ENCODE measurements around the gene ASCL2. TPM values are rescaled to one million over a fixed set of nuclear protein-coding genes. Genes with fewer than 3 reads are reported as not detected.
"Not testable (repeated sequence)": the region's sequence is repeated elsewhere in the genome, so short reads cannot be mapped to it uniquely, and the experiment has no call there.

Gene ASCL2
- total RNA-seq, 1 donor from 2014 or later: under 0.01 TPM

DNA sequence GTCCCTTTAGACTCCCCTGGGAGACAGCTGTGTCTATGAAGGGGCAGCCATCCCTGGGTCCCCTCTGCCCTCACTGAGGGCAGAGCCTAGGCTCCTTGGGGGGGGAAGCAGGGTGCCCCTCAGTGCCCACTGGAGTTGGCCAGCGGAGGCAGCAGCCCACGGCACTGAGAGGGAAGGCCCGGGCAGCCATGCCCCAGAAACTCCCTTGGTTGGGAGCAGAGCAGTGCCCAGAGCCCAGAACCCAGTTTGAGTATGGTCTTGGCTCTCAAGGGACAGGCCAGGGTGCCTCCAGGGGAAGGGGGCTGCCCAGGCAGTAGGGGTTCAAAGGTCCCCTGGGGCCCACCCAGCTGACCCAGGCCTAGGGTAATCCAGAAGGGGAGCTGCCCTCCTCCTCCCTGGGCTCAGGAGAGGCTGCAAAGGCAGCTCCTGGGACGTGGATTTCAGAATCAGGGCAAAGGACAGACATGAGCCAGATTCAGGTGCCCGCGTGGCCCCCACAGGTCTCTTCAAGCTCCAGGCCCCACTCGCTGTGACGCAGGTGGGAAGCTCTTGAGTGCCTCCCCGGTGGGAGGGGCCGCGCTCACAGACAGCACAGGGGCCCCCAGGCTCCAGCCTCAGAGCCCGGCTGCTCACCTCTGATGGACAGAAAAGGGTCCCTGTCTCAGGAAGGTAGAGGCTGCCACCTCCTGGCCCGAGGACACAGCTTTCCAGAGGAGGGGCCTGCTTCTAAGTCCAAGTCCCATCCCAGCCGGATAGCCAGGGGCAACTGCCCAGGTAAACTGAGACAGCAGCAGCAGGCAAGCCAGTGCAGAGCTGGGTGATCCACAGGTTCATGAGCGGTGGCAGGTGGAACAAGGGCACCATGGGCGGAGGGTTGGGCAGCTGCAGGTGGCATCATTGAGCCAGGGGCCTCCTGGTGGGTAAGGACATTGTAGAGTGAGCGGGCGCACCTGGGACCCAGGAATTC, 28.7 kb upstream of the ASCL2 start:
- DNase-seq (ENCODE audit: low read depth in 2 of 2): peak in 1 of 2 donors; percentile 36

DNA sequence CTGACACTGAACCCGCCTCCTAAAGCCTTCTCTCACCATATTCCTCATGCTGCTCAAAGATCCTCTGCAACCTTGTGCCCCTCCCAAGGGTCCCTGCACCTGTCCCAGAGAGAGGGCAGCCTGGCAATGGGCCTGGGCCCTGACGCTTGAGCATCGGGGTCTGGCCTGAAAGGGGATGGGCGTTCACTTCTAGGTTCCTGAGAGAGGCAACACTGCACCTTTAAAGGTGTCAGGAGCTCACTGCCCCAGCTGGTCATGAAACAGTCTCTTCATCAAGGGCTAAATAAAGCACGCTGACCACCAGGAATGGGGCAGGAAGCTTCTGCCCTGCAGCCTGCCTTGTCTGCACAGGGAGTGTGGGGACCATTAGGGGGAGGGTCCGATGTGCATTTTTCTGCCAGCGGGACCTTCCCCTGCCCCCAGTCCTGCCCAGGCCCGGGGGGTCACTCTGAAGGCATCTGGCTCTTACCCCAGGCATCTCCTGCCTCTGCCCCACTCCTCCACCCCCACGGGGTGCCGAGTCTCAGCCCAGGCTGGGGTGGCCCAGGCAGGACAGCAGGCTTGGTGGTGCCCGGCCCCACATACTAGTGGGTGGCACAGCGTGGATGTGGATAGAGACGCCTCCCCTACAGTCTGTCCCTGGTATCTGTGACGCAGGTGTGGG, 27.9 kb upstream of the ASCL2 start:
- DNase-seq (ENCODE audit: low read depth in 2 of 2): no peak

- no peak for DNase-seq (ENCODE audit: low read depth in 2 of 2)
Measured at GRCh38 chr11:2297623-2298030, 27.2 kb upstream of the ASCL2 start.

DNA sequence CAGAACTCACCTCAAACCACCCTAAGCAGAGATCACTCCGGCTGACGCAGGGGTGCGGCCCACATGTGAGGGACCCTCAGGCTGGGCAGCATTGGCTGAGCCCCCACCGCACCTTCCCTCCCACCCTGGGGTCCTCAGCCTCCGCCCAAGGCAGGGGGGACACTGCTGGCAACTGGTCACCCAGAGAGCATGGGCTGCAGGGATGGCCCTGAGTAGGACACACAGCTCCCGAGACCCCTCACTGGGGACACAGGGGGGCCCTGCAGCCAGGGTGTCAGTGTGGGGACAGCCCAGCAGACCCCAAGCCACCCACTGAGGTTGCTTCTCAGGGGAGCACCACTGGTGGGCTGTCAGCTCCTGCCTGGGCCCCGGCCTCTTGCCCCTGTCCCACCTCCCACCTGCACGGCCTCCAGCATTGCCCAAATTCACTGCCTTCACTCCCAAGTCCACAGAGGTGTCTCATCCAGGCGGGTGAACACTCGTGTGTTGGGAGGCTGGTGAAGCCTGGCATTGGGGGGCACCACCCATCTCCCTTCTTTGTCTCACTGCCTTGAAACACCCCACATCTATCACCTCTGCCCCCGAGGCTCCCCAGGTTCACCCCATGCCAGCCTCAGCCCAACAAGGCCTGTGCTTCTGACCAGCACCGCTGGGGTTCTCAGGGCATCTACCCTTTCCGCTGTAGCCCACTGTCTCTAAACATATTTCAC, 26.7 kb upstream of the ASCL2 start:
- DNase-seq (ENCODE audit: low read depth in 2 of 2): no peak

DNA sequence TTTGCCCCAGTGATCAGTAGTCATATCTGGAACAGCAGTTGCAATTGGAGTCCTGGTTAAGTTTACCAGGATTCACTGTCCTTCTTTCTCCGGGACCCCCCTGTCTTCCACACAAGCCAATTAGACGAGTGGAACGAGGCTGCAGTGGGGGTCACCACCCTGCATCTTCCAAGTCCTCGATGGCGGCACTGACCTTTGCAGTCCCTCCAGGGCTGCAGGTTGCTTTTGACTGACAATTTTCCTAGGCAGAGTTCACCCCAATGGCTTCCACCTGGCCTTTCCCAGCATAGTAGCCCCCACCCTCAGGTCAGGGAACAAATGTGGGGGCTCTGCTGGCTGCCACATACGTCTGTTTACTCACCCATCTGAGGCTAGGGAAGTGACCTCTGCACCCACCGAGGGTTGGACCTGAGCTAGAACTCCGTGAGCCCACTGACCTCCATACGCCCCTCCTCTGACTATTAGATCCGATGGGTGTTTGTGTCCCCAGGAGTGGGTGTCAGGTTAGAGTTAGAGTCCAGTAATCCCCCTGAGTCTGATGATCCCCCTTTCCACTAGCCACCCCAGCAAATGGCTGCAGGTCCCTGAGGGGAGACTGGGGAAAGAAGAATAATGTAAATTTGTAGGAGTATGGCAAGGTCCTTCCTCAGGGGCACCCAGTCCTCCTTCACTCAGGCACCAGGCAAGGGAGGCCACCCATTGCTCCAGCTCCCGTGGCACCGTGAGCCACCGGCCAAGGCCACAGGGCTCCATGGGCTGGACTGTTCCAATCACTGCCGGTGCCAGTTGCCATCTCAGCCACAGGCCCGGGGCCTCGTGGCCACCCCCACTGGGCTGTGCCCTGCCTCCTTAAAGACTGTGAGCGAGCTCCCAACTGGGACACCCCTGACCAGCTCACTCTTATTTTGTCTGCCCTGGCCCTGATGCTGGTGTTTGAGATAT, 25.9 kb upstream of the ASCL2 start:
- no peak for DNase-seq (ENCODE audit: low read depth in 2 of 2)

GRCh38 chr11:2294926-2295290, 24.5 kb upstream of the ASCL2 start:
- DNase-seq (ENCODE audit: low read depth in 2 of 2): no peak

DNA sequence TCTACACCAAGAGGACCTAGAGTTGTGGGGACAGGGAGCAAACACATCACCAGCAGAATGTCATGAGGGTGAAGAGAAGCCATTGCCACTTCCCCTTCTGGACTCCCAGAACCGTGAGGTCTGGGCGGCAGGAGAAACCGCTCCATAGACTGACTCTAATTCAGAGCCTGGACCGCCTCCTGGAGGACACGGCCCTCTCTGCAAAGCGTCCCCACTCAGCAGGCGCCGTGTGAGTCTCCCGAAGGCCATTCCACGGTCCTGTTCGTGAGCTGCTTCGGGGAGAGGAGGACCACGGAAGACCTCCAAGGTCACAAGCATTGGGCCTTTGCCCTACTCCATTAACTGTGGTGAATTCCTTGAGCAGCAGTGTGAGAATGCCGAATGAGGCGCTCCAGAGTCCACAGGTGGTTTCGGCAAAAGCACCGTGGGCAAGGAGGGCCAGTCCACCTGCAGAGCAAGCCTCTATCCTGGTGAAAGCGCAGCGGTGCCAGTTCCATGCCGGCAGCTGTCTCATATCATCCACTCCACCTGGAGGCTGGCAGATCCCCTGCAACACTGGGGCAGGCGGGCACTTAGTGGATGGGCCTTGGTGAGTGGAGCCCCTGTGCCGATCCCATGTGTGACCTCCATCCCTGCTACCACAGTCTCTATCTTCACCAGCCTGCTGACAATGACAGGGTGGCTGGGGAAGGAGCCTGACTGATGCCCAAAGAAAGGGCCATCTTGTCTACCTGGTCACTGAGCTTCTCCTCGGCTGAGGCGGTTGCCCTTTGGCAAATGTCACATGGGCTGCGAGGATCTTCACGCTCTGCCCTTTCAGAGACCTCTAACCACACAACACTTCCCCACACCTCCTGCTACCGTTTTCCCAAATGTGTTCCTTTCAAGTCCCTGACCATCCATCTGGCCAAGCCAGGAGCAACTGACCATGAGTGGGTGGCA, 23.9 kb upstream of the ASCL2 start:
- DNase-seq (ENCODE audit: low read depth in 2 of 2): no peak

- DNase-seq (ENCODE audit: low read depth in 2 of 2): no peak
Measured at GRCh38 chr11:2293531-2293971, 23.2 kb upstream of the ASCL2 start.

- no peak for DNase-seq (ENCODE audit: low read depth in 2 of 2)
Measured at GRCh38 chr11:2290351-2290841, 20.0 kb upstream of the ASCL2 start.

GRCh38 chr11:2289859-2290258, 19.5 kb upstream of the ASCL2 start:
- DNase-seq (ENCODE audit: low read depth in 2 of 2): no peak

- no peak for DNase-seq (ENCODE audit: low read depth in 2 of 2)
Measured at GRCh38 chr11:2289350-2289749, 19.0 kb upstream of the ASCL2 start.

- DNase-seq (ENCODE audit: low read depth in 2 of 2): no peak
Measured at GRCh38 chr11:2287091-2287490, 16.7 kb upstream of the ASCL2 start.

DNA sequence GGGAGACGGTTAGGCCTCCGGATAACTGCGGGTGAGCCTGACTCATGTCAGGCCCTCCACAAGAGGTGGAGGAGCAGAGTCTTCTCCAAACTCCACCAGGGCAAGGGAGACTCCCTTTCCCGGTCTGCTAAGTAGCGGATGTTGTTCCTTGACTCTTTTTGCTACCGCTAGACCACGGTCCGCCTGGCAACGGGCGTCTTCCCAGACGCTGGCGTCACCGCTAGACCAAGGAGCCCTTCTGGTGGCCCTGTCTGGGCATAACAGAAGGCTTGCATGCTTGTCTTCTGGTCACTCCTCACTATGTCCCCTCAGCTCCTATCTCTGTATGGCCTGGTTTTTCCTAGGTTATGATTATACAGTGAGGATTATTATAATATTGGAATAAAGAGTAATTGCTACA, 16.0 kb upstream of the ASCL2 start:
- not testable (repeated sequence) for DNase-seq (ENCODE audit: low read depth in 2 of 2)

DNA sequence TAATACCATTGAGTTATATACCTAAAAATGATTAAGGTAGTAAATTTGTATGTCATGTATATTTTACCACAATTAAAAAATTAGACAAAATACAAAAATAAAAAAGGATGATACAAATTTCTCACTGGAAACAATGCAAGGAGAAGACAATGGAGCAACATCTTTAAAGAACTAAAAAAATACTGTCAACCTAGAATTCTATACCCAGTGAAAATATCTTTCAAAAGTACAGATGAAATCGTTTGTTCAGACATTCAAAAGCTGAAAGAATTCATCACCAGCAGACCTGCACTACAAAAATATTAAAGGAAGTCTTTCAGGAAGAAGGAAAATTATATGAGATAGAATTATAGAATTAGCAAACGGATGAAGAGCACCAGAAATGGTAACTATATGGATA, 9.8 kb upstream of the ASCL2 start:
- no peak for DNase-seq (ENCODE audit: low read depth in 2 of 2)

DNA sequence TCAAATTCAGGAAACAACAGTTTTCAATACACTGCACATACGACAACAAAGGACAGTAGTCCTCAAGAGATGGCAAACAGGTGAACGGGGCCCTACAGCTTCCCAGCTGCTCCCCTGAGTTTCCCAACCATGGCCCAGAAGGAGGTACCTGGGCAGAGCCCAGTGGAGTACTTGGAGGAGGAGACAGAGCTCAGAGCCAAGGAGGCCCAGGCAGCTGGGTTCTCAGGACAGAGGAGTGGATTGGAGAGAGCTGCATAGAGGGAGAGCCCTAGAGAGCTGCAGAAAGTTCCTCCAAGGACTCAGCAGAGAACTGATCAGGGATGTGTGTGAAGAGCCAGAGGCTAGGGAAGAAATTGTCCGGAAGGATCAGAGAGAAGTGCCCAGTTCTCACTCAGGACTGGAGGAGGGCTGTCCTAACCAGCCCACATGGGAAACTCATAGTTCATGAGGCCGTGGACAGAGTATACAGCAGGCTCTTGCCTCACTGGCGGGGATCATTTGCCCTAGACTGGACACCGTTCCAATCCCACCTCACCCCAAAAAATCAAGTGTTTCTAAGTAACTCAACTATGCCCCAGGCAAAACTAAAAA, 7.6 kb upstream of the ASCL2 start:
- DNase-seq (ENCODE audit: low read depth in 2 of 2): no peak

- DNase-seq (ENCODE audit: low read depth in 2 of 2): no peak
Measured at GRCh38 chr11:2277008-2277346, 6.6 kb upstream of the ASCL2 start.

DNA sequence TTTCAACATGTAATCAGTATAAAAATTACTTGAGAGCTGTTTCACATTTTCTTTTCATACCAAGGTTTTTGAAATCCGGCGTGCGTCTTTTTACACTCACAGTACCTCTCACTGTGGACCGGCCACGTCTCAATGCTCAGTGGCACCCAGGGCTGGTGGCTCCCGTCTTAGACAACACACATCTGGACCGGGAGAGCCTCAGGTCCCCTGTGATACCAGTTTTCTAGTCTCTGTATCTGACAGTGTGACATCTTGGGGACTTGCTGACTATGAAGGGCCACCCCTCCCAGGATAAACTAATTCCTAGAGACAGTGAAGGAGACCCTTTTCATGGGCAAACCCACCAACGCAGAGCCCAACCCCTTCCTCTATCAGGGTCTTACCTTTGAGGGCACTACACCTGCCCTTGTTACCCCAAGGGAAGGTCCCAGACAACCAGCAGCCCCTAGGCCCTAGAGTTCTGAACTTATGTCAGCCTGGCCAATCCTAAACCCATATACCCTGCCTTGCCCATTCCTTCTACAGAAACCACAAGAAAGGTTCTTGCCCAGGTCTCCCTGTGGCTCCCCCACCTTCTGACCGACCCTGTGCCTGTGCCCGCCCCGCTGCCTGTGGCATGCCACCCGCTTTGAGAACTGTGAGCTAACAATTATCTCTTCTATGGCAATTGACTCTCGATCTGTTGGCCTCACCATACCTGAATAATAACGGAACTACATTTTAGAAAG, 6.1 kb upstream of the ASCL2 start:
- no peak for DNase-seq (ENCODE audit: low read depth in 2 of 2)

DNA sequence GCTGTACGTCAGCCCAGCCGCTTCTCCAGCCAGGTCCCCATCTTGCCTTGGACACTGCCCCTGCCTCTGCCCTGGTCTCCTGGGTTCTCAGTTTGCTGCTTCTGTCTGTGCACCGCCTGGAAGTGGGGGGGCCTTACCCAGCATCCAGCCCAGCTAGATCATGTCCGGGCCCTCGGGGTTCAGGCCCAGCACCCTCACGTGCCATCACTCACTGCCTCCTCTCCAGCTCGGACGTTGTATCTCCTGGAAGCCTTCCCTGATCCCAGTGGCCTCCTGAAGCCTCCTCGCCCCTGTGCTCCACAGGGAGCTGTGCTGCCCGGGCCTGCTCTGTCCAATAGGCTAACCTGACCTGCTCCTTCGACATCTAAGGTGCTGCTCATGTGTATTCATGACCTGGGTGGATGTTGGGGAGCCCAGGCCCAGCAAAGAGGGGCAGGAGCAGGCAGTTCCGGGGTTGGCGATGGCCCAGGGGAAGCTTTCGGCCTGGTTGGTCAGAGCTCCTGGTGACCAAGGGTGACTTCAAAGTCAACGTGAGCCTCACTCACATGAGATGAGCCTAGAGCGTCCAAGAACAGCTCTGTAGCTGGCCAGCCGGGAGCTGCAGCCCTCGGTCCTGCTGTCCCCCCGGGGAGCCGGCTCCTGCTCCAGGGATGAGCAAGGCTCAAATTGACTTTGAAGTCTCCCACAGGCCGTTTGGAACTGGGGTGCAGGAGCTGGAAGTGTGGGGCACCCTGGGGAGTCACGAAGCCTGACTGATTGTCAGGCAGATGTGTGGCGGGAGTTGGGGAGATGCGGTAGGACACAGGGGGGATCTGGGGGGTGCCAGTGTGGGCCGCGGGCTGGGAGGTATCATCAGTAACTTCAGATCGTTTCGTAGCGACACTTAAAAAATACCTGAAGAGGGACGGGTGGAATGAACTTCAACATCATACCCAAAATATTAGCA, 5.2 kb upstream of the ASCL2 start:
- no peak for DNase-seq (ENCODE audit: low read depth in 2 of 2)
